Left ventricle myocardium inferior (tissue), 1 donor: ENCODE measurements around the gene LGALS4. TPM values are rescaled to one million over a fixed set of nuclear protein-coding genes. Genes with fewer than 3 reads are reported as not detected.
"Not testable (repeated sequence)": the region's sequence is repeated elsewhere in the genome, so short reads cannot be mapped to it uniquely, and the experiment has no call there.

Experiments
- DNase-seq: peaks from one replicate; pipeline ENCODE4 v3.0.0-alpha.2; 2020
- H3K27ac ChIP-seq: fragments of 200-600 bp; replicated peaks from 2 replicates; pipeline ENCODE4 v1.8.0; 2021
- H3K27me3 ChIP-seq: fragments of 200-600 bp; 2 replicates; pipeline ENCODE4 v1.8.0; 2021; ENCODE audit warnings: low read depth
- H3K36me3 ChIP-seq: fragments of 200-600 bp; 2 replicates; pipeline ENCODE4 v1.8.0; 2021
- H3K4me1 ChIP-seq: fragments of 200-600 bp; 2 replicates; pipeline ENCODE4 v1.8.0; 2021
- H3K4me3 ChIP-seq: fragments of 200-600 bp; 2 replicates; pipeline ENCODE4 v1.8.0; 2021; ENCODE audit warnings: mild to moderate bottlenecking, moderate library complexity
- H3K9me3 ChIP-seq: fragments of 200-600 bp; replicated peaks from 2 replicates; pipeline ENCODE4 v1.8.0; 2021
- CTCF ChIP-seq: fragments of 200-600 bp; IDR thresholded peaks from 2 replicates; pipeline ENCODE4 v1.8.0; 2021; ENCODE audit warnings: antibody characterized with exemption, mild to moderate bottlenecking, borderline replicate concordance
- intact Hi-C: fragments of 100-400 bp; cut with micrococcal nuclease; formaldehyde crosslinking; loops from one replicate; pipeline ENCODE4 v1.11.0; 2022
- long read RNA-seq: library from polyadenylated mRNA; unstranded; transcript quantifications from one replicate; pipeline ENCODE4 v2.0.0, GENCODE V29; 2021
- total RNA-seq: library from RNA; stranded (reverse); fragmentation: NEBNext Ultra II Directional; extraction: Animal tissue kit (Norgen Biotek cat#: 25700); gene quantifications from one replicate; pipeline ENCODE4 v1.2.1, GENCODE V29; 2021
- donor health status: DM: no; HTN: yes; CAD: no; lungs with severe emphysema.

The LGALS4 gene
- 0.82 TPM for total RNA-seq
- long read RNA-seq, partial matches to known transcripts = 1 of 1 reads
- long read RNA-seq, other reads (novel, unspliced or antisense) = 0 of 1 reads

DNA sequence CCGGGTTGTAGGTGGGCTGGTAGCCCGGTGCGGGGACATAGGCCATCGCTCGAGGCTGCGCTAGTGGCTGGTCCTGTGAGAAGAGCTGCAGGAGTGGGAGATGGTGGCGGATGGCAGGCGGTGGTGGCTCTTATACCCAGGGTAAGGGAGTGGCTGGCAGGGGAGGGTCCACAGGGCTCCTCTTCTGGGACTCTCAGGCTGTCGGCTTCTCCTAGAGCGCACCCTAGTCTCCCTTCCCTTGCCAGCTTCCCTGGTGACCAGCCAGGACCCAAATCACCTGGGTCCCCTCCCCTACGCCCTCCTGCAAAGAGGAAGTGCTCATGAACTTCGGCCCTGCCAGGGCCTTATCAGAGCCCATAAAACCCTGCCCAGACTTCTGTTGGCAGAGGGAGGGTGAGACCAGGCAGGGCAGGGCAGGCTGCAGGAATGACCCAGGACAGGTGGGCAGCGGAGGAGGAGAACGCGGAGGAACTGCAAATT, at the start of gene LGALS4:
Gene LGALS4 (minus strand): TSS at position 105 of the 480 bp plus-strand sequence. CDS start 59 bp downstream, at position 46.
- H3K9me3 ChIP-seq = no peaks in the 10 kb centered on the region
- H3K27ac ChIP-seq = no peak within 1 kb of the TSS
- no peak for DNase-seq
- H3K27me3 ChIP-seq = no peaks in the 10 kb centered on the region
- intact Hi-C loops = no loop called here
- no peaks in the 10 kb centered on the region for H3K4me1 ChIP-seq
- no peak within 1 kb of the TSS for H3K4me3 ChIP-seq
- H3K36me3 ChIP-seq = peaks cover 33% of the 10 kb centered on the region
- no peak for TF ChIP-seq CTCF

DNA sequence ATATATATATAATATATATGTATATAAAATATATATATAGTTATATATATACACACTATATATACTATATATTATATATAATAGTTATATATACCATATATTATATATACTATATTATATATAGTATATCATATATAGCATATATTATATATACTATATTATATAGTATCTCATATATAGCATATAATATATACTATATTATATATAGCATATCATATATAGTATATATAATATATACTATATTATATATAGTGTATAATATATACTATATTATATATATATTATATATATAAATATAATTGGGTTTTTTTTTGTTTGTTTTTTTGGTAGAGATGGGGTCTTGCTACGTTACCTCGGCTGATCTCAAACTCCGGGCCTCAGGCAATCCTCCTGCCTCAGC, 48.6 kb upstream of the LGALS4 start:
- intact Hi-C loops = no loop called here
- no peak for TF ChIP-seq CTCF
- no peaks in the 10 kb centered on the region for H3K9me3 ChIP-seq
- peaks cover 30% of the 10 kb centered on the region for H3K4me1 ChIP-seq
- DNase-seq = no peak
- H3K27ac ChIP-seq = peak overlapping the region; percentile 83
- H3K27me3 ChIP-seq = no peaks in the 10 kb centered on the region
- H3K4me3 ChIP-seq = no peak overlapping the region
- no peaks in the 10 kb centered on the region for H3K36me3 ChIP-seq

DNA sequence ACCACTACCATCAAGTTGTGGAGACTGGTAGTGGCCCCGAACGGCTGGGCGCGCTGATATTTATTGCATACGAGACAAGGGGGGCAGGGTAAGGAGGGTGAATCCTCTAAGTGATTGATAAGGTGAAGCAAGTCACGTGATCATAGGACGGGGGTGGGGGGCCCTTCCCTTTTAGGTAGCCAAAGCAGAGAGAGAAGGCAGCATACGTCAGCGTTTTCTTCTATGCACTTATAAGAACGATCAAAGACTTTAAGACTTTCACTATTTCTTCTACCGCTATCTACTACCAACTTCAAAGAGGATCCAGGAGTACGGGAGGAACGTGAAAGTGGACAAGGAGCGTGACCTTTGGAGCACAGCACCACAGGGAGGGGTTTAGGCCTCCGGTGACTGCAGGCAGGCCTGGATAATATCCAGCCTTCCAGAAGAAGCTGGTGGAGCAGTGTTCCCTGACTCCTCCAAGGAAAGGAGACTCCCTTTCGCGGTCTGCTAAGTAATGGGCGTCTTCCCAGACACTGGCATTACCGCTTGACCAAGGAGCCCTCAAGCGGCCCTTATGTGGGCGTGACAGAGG, 47.0 kb upstream of the LGALS4 start:
- H3K27ac ChIP-seq, H3K9me3 ChIP-seq, H3K36me3 ChIP-seq, DNase-seq, H3K27me3 ChIP-seq, H3K4me3 ChIP-seq, intact Hi-C loops: not testable (repeated sequence)
- H3K4me1 ChIP-seq = peaks cover 27% of the 10 kb centered on the region

DNA sequence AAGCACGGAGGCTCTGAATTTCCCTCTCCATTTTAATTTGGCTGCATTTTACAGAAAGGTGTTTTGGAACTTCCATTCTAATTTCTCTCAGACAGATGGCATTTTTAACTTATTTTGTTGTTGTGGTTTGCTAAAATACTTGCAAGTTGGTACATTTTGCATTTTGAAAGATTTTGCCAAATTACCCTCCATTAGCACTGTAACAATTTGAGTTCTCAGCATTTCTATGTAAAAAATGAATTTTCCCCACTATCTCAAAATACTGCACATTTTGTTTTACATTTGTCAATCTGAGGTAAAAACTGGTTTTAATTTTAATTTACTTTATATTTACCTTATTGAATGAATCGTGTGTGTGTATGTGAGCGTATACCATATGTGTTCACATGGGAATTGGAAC, 44.1 kb upstream of the LGALS4 start:
- Histone ChIP-seq H3K9me3 (no peaks in the 10 kb centered on the region), H3K36me3 (no peaks in the 10 kb centered on the region), H3K4me3 (no peak overlapping the region), H3K27ac (no peak overlapping the region), H3K4me1 (peaks cover 14% of the 10 kb centered on the region), H3K27me3 (no peaks in the 10 kb centered on the region)
- no peak for DNase-seq
- no peak for TF ChIP-seq CTCF
- intact Hi-C loops = no loop called here

DNA sequence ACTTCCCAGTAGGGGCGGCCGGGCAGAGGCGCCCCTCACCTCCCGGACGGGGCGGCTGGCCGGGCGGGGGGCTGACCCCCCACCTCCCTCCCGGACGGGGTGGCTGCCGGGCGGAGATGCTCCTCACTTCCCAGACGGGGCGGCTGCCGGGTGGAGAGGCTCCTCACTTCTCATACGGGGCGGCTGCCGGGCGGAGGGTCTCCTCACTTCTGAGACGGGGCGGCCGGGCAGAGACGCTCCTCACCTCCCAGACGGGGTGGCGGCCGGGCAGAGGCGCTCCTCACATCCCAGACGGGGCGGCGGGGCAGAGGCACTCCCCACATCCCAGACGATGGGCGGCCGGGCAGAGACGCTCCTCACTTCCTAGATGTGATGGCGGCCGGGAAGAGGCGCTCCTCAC, 43.0 kb upstream of the LGALS4 start:
- H3K27ac ChIP-seq, intact Hi-C loops, H3K36me3 ChIP-seq, DNase-seq, H3K9me3 ChIP-seq, H3K4me3 ChIP-seq, H3K27me3 ChIP-seq: not testable (repeated sequence)
- H3K4me1 ChIP-seq = peaks cover 21% of the 10 kb centered on the region

- H3K4me3 ChIP-seq, H3K36me3 ChIP-seq, H3K27me3 ChIP-seq, H3K9me3 ChIP-seq, DNase-seq, intact Hi-C loops, H3K27ac ChIP-seq: not testable (repeated sequence)
- H3K4me1 ChIP-seq = peaks cover 22% of the 10 kb centered on the region
Observed at GRCh38 chr19:38854961-38855360, 42.2 kb upstream of the LGALS4 start.

GRCh38 chr19:38853214-38853613, 40.5 kb upstream of the LGALS4 start:
- H3K4me3 ChIP-seq = peak overlapping the region; percentile 81
- H3K4me1 ChIP-seq = peaks cover 34% of the 10 kb centered on the region
- no peaks in the 10 kb centered on the region for H3K9me3 ChIP-seq
- peaks cover 5% of the 10 kb centered on the region for H3K36me3 ChIP-seq
- no peak for DNase-seq
- intact Hi-C loops = no loop called here
- H3K27me3 ChIP-seq = no peaks in the 10 kb centered on the region
- H3K27ac ChIP-seq = peak overlapping the region; percentile 97
- no peak for TF ChIP-seq CTCF
